Fibroblast of peridontal ligament (primary cell): ENCODE data around the gene HOXB2.
A peak's percentile ranks its signal among the peaks of the same experiment; 100 is the strongest.

Source experiments
- DNase-seq: peaks from one replicate; pipeline ENCODE4 v3.0.0-alpha.2; 2010; ENCODE audit errors: extremely low read depth

Gene HOXB2

DNA sequence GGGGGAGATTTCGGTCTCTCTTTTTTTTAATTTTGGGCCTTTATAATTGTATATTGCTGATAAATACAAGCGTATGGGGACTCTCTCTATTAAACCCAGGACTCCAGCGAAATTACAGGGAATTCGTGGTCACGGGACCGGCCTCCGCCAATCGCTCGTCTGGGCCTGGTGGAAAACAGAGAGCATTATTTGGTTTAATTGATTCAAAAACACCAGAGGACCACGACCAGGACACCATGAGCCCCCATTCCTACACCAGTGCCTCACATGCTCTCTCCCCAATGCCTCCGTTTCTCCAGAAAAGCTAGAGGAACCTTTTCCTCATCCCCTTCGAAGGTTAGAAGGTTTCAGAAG is at the start of gene HOXB2:
TSS of gene HOXB2 (minus strand) at position 88 of the 354 bp plus-strand sequence. CDS start 198 bp downstream, outside the sequence.
- no peak for DNase-seq

DNA sequence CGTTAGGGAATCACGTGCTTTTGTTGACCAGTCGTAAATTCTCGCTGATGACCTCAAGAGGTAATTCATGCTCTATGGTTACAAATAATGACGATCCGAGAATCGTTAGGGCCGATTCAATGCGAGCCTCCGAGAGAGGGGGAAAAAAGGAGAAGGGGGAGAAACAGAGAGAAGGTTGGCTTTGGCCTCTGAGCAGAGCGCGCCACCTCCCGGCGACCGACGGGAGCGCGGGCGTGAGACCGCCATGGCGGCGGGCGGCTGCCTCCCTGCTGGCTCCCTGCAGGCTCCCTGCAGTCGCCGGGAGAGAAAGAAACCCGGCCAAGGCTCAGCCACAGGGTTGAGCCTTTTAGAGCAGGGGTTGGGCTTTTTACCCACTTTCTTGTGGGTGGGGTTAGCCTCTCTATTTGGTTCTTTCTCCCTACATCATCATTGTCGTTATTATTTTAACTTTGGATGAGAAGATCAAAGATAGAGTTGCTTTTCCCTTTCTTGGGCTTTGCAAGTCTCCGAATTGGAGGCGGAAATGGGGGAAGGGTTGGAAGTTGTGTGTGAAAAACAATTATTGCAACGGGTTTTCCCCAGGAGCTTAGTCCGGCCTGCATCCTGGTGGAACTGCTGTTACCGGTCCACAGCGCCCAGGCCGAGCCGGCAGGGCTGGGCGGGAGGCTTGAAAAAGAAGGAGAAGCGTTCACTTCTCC is 49.1 kb upstream of the HOXB2 start:
- peak; percentile 37 for DNase-seq

DNA sequence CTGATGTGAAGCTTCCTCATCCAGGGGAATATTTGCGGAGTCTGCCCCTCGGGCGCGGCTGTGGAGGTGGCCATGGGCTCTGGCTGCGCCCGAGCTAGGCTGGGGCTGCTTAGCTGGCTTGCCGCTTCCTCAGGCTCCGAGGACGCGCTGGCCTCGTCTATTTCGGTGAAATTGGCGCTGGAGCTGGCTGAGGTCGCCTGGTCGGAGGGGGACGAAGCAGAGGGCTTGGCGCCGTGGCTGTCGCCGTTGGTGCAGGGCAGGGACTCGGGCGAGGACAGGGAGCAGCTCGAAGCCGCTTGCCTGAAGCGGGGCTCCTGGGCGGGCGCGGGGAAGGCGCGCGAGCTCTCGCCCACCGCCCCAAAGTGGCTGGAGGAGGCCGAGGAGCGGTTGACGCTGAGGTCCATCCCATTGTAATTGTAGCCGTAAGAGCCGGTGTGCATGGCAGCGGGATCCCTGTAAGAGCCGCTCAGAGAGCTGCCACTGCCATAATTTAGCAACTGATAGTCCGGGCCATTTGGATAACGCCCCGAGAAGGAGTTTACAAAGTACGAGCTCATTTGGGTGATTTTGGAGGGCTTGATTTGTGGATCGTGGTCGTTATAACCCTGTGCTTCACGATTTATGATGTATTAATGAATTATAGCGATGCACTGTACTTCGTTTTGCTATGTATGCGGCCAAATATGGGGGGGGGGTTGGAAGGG is 48.4 kb upstream of the HOXB2 start, which contains the start of gene HOXB5:
TSS of gene HOXB5 (minus strand) at position 654 of the 704 bp plus-strand sequence. CDS start at position 557, 97 bp downstream.
- no peak for DNase-seq

DNA sequence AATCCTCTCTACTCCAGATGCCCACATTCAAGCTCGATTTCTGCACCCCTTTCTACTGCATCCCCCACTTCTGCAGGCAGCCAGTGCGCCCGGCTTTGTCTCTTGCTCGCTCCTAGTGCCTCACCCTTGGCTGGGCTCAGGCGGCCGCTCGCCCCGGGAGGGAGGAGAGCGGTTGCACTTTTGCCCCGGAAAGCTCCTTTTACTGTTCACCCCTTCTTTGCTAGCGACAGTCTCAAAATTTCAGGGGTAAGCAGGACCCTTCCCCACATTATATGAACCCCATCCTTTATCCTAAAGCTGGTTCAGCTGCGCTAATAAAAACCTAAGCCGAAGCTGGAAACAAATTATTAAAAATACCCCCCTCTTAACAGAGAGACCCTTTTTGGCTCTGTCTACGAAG is 47.7 kb upstream of the HOXB2 start:
- no peak for DNase-seq

DNA sequence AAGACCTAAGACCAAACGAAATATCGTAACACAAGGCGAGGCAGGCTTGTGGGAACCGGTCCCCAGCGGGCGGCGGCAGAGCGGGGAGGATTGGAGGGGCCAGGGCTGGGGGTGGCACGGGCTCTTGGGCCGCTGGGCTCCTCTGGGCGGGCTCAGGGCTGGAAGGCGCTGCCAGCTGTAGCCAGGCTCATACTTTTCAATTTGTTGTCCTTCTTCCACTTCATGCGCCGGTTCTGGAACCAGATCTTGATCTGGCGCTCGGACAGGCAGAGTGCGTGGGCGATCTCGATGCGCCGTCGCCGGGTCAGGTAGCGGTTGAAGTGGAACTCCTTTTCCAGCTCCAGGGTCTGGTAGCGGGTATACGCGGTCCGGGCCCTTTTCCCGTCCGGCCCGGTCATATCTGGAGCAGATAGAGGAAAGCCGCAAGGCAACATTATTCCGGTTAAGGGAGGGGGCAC is 47.2 kb upstream of the HOXB2 start:
- DNase-seq, result no peak

DNA sequence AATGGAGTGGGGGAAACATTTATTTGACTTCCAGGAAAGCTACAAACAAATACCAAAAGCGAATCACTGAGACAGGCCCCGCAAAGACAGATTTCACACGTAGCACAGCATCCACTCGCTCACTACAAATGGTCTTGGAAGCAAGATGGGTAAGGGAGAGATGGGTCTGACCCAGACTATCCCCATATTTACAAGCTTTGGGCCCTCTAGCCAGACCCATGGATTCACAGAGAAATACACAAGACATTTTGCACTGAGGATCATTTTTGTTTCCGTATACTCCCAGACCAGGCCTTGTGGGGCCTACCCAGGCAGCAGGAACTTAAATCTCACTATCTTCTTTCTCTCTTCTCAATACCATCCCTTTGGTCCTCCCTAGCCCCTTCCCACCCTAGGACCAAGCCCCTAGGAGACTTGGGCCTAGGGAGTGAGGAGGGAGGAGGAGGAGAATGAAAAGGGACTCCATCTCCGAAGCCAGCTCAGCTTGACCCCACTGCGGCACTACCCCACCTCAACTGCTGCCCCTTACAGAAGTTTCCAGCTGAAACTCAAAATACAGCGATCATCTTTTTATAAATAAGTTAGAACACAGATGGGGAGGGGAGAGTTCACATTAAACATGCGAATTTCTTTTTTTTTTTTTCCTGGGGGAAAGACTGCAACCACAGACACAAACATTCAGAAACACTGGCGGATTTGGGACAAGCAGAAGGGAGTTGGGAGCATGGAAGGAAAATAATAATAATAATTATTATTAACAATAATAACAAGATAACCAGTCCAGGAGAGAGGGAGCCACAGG is 46.5 kb upstream of the HOXB2 start:
- DNase-seq, result no peak

DNA sequence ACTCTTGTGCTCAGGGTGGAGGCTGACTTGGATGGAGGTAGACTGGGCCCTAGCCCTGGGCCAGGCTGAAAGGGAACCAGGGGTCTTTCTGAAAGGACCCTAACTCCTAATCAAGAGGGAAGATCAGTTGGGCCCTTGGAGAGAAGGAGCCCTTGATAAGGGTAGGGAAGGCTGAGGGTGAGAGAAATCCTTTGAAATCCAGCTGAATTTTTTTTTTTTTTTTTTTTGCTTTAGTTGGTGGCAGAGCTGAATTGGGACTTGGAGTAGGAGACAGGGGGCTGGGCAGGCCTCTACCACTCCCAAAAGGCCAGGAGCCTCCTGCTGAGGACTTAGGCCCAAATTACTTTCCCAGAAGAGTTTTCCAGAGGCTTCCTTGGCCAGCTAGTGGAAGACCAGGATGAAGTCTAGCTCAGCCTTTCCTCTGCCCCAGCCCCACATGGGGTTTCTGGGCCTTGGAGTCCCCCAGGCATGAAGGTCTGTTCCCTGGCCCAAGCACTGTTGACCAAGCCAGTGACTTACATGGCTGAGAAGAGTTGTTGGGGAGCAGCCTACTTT is 45.8 kb upstream of the HOXB2 start:
- no peak for DNase-seq

DNA sequence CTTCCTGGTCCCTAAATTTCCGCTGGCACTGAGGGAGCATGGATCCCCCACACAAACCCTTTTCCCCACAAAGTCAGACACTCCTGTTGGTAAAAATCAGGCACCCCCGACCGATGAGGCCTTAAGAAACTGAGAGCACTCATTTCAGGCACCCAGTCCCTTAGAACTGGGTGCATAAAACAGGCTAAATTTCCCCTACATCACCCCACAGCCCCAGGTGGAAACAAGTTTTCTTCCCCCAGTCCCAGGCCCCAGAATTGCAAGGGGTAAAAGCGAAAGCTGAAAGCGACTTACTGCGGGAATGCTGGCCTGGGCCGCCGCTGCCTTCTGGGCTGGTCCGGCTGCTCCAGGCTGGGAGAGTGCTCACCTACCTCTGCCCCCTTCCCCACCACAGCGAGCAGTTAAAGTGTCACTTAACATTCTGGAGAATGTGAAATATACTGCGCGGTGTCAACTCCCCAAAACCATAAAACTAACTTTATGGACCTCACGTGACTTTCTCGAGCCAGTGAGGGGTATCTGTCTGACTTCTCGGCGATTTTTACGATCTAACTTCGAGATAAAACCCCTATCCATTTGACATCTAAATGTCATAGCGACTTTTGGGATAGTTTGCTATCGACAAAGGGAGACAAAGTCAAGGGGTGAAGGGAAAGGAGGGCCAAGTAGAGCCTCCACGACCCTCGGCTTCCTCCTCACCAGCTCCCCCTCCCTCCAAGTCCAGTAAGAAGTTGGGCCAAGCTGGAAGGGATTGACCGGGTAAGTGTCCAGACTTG is 45.1 kb upstream of the HOXB2 start, which contains the start of gene HOXB3:
TSS of gene HOXB3 (minus strand) at position 411 of the 776 bp plus-strand sequence. CDS start 37,767 bp downstream, outside the sequence.
- DNase-seq, result no peak

DNA sequence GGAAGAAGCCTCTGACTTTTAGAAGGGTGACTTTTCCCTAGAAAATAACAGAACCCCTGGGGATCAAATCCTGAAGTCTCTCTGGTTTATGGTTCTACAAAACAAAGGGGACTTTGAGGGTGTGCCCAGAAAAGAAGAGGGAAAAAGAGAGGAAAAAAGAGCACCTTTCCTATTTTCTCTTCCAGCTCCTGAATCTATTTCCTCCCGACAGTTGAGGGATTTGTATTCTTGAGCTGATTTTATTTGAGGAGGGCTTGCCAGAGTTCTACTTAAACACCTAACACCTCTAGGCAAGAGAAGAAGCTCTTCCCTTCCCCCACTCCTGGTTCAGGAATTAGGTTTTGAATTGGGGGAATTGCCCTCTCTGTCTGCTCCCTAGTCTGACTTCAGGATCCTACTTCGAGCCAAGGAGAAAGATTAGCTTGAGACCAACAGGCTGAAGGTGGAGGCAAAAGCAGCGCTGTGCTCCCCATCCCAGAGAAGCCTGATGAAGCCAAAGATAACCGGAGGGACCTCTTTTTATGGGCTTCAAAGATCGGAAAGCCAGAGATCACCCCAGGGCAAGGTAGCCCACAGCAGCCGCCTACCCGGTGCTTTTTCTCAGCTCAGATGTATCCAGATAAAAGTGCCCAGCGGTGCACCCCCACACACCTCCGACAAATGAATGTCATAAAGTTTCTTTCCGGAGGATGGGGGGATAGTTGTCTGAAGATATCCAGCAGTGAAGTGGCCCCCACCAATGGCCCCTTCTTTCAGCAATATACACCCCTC is 44.3 kb upstream of the HOXB2 start:
- no peak for DNase-seq

DNA sequence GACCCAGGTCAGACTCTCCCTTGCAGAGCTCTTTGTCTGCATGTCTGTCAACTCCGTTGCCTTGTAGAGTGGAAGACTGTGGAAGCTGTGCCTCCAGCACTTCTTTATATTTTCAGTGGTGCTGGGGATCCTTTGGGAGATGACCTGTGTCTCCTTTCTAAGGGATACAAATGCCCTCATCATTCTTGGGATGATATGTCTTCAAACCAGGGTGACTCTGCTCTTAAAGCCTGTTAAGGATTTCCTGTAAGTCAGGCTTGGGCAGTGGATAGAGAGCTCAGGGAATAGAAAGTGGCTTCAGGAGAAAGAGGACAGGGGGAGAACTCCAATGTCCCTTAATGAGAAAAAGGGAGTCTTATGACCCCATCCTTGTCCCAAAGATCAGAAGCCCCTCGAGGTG is 43.6 kb upstream of the HOXB2 start:
- no peak for DNase-seq

DNA sequence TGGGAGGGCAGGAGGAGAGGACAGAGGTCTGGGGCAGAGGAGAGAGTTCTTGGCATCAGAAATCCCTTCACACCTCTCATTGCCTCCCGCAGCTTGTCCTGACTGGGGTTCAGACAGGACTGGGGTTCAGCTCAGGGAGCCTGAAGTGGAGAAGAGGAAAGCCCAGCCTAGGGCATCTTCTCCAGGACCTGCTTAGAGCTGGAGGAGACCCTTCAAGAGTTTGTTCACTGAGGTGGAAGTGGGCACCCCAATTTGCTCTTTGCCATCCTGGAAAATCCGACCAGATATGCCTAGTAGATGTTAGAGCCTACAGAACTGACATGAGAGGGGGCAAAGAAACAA is 43.1 kb upstream of the HOXB2 start:
- DNase-seq, result no peak

DNA sequence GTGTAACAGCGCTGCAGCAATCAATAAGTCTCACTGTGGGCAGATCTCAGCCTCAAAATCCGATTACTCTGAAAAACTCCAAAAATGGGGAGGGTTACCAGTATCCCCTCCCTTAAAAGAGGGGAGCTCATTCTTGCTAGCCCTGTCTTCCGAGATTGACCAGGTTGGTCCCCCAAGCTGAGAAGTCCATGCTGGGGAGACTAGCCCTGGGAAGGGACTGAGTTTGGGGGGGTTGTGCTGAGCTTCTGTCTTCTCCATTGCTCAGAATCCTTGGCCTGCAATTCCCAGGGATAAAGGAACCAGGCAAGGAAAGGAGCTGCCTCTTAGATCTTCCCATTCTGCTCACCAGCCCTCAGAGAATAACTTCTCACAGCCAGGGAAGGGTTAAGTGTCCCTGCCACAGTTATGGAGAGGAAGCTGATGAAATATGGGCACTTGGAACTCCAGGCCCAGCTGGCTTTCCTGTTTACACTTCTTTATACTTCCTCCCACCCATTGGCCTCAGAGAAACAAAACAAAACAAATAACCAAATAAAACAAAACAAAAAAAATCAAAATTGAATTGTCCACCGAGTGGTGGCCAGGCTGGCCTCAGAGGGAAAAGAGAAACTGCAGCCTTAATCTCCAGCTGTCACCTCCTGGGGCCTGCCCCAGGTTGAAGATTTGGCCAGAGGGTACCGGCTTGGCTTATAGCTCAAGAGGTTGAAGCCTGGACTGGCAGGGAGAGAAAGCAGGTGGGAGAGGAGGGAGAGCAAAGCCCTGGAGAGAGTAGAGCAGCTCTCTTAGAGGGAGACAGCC is 42.6 kb upstream of the HOXB2 start:
- DNase-seq, result no peak

DNA sequence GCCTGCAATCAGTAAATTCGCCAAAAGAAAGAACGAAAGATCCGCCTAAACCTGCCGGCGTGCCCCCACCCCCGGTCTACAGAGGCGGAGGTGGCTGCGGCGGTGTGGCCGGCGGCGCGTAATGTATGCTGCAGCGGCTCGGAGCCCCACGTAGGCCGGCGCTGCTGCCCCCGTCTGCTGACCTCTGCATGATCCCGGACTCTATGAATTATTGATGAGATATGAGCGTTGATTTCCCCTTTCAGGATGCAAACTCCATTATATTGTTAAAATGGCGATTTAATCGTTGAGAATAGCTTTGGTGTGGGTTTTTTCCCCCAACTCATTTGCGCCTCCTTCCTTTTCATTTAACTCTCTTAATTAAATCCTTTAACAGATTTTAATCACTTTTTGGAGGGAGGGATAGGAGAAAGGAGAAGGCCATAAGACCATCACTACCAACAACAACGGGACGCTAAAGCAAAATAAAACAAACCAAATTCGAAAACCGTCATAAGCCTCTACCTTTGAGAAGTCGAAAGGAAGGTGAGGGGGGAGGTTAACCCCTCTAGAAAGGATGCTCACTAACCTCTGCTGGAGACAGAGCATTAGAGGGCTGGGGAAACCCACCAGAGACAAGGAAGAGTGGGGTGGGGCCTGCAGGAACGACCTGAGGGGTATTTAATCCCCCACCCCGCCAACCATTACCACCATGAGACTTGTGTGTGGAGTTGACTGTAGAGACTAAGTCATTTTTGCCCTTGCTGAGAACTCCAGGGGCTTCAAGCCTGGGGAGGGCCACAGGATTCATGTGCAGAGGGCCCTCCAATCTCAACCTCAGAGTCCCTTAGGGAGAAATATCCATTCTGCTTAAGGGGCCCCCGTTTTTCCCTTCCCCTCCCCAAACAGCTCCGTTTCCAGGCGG is 41.7 kb upstream of the HOXB2 start:
- no peak for DNase-seq

DNA sequence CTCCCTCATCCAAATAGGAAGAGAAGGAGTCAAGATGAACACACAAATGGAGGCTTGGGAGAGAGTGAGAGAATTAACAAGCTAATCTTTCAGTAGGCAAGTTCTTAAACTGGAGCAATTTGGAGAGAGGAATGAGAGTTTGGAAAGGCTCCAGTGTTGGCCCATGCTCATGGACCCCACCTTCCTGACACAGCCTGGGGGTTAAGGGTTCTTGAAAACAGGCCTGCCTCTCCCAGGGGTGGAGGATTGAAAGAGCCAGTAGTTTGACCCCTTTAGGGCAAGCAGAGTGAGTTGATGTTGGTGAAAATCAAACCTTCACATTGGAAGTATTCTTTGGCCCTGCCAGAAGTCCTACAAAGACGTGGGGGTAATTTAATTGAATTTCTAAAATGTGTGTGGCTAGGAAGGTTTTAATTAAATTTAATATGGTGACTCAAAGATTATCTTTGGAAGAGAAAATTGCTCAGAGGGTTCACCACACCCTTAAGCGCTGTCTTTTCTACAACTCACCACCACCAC is 39.4 kb upstream of the HOXB2 start:
- DNase-seq, result no peak

DNA sequence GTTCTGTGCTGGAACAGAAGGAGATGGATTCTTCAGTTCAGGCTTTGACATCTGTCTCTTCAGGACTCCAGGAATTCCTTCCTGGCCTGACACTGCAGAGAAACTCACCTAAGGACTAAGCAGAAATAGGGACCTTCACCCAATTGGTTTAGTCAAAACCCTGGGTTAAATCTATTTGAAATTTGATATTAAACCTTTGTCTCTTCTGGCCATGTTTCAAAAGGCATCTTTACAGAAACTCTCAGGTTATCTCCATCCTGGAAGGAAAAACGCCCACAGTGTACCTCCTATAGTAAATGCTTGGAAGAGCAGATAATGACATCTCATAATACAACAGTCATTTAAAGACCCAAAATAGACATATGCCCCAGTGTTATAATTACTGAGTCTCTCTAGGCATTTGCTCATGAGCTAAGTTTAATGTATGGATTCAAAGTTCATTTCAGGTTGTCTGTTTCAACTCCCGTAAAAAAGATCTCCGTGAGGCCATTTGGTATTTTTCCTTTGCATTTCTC is 38.9 kb upstream of the HOXB2 start:
- no peak for DNase-seq

DNA sequence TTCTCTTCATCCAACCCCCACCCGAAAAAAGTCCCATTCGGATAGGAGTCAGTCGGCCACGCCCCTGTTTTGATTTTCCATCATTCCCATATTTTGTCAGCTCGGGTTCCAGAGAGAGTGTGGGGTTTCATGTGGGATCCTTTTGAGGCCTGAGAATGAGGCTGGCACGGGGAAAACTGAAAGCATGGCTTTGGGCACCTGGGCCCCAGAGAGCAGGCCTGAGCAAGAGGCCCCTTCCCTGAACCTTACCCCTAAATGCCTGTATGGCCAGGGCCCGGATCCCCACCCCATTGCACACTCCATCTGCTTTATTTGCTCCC is 37.8 kb upstream of the HOXB2 start:
- DNase-seq, result no peak

DNA sequence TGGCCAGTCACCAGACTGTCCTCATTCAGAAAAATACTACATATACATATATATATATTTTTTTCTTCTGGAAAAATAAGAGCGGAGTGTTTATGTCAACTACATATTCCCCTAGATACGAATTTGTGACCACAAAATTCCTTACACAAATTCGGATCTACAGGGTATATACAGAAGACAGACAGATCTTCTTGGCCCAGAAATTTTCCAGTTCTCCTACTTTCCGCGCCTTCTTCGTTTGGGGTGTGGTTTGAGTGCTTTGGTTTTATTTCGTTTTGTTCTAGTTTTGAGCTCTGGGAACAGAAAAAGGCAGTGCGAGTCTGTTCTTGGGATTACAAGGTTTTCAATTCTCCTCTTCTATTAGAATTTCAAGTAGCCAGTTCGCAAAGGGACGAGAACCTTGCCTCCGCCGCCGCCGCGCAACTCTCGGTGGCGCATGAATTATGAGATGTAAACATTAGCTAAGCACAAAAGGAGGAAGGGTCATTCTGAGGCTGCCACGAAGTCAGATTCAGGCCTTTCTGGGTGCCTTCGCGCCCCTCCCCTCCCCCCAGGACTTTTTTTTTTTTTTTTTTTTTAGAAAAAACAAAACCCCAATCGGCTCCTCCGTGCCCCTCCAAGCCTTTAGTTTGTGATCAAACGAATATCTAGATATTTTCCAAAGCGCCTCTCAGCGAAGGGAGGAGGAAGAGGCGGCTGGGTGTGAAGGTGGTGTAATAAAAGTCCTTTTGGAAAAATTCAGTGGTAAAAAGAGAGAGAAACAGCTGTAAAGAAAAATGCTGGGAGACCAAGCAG is 35.0 kb upstream of the HOXB2 start:
- DNase-seq, result peak; percentile 8

DNA sequence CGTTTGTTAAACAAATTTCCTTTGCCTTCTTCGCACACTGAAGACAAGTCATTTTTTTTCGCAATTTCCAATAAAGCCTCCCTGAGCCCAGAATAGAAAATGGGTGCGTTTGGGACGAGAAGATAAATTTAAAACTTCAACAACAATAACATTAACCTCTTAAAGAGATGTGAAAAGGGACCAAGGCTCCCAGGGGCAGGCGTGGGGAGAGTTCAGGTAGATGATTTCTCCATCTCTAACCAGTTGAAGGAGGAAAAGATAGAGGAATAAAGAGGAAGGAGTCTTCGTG is 34.5 kb upstream of the HOXB2 start:
- DNase-seq, result peak; percentile 7
